Epithelial cell of esophagus (primary cell): ENCODE results near the gene METAP1.

Experiments
- DNase-seq: peaks from one replicate; pipeline ENCODE4 v3.0.0; 2010; ENCODE audit warnings: low read depth
- H3K4me3 ChIP-seq: 2 replicates; pipeline ENCODE4 v1.5.1; 2011; ENCODE audit warnings: mild to moderate bottlenecking, low read length, control low read depth
- TF ChIP-seq, protein P1 (sequence below): IDR thresholded peaks from 2 replicates; pipeline ENCODE4 v1.5.1; 2011; ENCODE audit warnings: low read depth, mild to moderate bottlenecking, low read length, control low read depth, inconsistent platforms; ENCODE audit not compliant: insufficient read depth; ENCODE audit errors: missing control alignments

METAP1 gene

GRCh38 chr4:99029018-99029735 is 33.7 kb downstream of the METAP1 start:
- TF ChIP-seq, protein P1, sequence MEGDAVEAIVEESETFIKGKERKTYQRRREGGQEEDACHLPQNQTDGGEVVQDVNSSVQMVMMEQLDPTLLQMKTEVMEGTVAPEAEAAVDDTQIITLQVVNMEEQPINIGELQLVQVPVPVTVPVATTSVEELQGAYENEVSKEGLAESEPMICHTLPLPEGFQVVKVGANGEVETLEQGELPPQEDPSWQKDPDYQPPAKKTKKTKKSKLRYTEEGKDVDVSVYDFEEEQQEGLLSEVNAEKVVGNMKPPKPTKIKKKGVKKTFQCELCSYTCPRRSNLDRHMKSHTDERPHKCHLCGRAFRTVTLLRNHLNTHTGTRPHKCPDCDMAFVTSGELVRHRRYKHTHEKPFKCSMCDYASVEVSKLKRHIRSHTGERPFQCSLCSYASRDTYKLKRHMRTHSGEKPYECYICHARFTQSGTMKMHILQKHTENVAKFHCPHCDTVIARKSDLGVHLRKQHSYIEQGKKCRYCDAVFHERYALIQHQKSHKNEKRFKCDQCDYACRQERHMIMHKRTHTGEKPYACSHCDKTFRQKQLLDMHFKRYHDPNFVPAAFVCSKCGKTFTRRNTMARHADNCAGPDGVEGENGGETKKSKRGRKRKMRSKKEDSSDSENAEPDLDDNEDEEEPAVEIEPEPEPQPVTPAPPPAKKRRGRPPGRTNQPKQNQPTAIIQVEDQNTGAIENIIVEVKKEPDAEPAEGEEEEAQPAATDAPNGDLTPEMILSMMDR = no peak
- DNase-seq = peak; percentile 21
- H3K4me3 ChIP-seq = no peak overlapping the region

DNA sequence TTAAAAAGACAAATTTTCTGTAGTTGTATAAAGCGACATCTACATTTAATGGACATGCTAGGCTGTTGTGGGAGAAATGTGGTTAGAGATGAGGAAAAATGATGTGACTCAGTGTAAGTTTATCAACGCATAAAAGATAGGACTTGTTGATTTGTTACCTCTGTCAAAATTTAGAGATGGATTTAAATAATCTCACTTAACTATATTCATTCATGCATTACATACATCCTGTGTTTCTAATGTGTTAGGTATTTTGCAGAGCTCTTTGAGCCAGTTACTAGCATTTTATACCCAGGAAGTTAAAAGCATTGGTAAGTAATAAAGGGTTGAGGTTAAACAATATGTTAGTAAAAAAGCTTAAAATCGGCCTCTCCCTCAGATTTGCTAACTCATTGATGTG is 34.3 kb downstream of the METAP1 start:
- TF ChIP-seq, protein P1 = no peak
- no peak overlapping the region for H3K4me3 ChIP-seq
- DNase-seq = no peak

DNA sequence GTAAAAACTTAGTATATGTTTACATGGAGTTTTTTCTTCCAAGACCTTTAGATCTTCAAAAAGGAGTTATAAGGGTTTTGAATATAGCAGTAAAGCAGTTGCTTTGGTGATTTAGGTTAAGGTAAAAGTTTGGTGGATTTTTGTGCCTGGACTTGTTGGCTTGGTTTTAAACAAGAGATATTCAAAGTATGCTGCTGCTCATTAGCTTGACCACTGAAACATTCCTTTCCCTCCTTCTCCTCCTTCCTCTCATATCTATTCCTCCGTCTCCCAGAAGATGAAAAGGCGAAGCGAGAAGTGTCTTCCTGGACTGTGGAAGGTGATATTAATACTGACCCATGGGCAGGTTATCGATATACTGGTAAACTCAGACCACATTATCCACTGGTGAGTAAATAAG is 38.4 kb downstream of the METAP1 start:
- no peak overlapping the region for H3K4me3 ChIP-seq
- no peak for DNase-seq
- TF ChIP-seq, protein P1 = no peak

DNA sequence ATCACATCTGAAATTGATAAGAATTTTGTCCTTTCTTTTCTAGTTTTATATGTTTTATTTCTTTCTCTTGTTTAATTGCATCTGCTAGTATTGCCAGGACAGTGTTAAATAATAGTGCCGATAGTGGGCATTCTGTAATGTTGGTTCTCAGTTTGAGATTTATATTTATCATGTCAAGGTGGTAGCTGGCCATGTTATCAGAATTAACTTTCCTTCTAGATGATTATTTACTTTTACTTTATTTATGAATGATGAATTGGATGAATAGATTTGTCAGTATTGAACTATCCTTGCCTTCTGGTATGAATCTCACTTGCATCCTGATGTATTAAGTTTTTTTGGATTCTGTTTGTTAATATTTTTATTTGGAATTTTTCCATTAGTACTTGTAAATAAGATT is 42.7 kb downstream of the METAP1 start:
- no peak for DNase-seq
- no peak overlapping the region for H3K4me3 ChIP-seq
- TF ChIP-seq, protein P1 = no peak

DNA sequence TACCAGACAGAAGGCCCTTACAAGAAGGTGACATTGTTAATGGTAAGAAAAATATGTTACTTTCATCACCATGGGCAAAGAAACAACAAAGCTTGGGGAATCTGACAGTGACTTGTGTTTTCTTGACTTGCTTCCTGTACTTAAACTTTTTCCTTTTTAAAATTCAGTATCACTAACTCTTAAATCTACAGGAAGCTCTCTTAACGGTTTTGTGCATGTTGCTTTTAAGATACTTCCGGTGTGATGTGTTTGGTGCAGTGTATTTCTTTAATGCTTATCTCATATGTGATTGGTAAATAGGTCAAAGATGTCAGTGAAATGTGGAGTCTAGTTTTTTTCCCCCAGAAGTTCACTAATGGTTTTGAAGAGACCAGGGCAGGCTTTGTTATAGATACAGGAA is 47.8 kb downstream of the METAP1 start:
- TF ChIP-seq, protein P1 = no peak
- DNase-seq = no peak
- H3K4me3 ChIP-seq = no peak overlapping the region

DNA sequence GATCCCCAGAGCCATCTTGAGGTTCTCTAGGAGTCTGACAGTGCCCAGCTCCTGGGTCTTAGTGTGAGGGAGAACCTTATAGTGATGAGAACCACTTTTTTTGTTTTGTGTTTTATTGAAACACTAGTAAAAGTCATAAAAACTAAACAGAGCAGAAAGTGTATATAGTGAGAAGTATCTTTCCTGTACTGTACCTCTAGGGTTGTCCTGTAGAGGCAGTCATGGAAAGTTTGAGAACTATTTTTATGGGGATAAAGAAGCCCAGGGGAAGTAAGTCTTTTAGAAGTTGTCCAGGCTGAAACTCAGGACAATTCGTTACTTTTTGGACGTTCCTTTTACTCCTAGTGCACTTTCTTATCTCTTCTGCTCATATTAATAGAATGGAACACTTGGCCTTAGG is 52.2 kb downstream of the METAP1 start:
- TF ChIP-seq, protein P1 = no peak
- no peak overlapping the region for H3K4me3 ChIP-seq
- DNase-seq = no peak

DNA sequence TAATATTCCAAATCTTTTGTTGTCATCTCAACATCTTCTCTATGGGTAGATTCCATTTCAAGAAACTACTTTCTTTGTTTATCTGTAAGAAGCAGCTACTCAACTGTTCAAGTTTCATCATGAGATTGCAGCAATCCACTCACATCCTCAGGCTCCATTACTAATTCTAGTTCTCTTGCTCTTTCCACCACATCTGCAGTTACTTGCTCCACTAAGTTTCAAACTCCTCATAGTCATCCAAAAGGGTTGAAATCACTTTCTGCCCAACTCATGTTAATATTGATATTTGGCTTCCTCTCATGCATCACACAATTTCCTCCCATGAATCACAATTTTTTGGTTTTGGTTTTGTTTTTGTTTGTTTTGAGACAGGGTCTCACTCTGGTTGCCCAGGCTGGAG is 57.4 kb downstream of the METAP1 start:
- peak; percentile 13 for DNase-seq
- TF ChIP-seq, protein P1 = no peak
- H3K4me3 ChIP-seq = no peak overlapping the region
